ENCODE data around the gene GK. TPM values are rescaled to one million over a fixed set of nuclear protein-coding genes. Genes with fewer than 3 reads are reported as not detected.

The GK gene
- total and polyA plus RNA-seq, 9 of the 15 experiments (the other 6 are each of a cell fraction or from before 2014, with no cell fraction given), result 8.0 to 15.7 (median 12.4) TPM

- Histone ChIP-seq H2AFZ (ENCODE audit: low read depth, low read length) (no peak overlapping the region), H4K20me1 (replicated peaks; ENCODE audit: control insufficient read depth, insufficient read depth, low read length) (no peaks in the 10 kb centered on the region), H3K4me1 (replicated peaks in 1 of 2; ENCODE audit: control insufficient read depth in 2 of 2, insufficient read depth in 2 of 2, low read length in 2 of 2) (no peaks in the 10 kb centered on the region), H3K27ac (ENCODE audit: extremely low read depth, low read depth, low read length) (no peak overlapping the region), H3K27me3 (ENCODE audit: control insufficient read depth in 2 of 2, insufficient read depth in 2 of 2, low read length in 2 of 2) (no peaks in the 10 kb centered on the region), H3K79me2 (ENCODE audit: control insufficient read depth, insufficient read depth, low read length) (no peaks in the 10 kb centered on the region), H3K36me3 (ENCODE audit: control insufficient read depth, insufficient read depth, low read length) (peaks cover 3% of the 10 kb centered on the region; the same call in 1 of the 3 replicates), H3K4me3 (no peak overlapping the region), H3K9ac (ENCODE audit: insufficient read depth in 1 of 2, low read depth in 2 of 2, low read length in 2 of 2) (no peak overlapping the region), H3K9me1 (ENCODE audit: control insufficient read depth, insufficient read depth, low read length) (no peaks in the 10 kb centered on the region), H3K9me3 (replicated peaks; ENCODE audit: control insufficient read depth, insufficient read depth, low read depth, low read length) (no peaks in the 10 kb centered on the region), H3K4me2 (ENCODE audit: insufficient read depth, low read length) (no peak overlapping the region)
- no peak for DNase-seq (ENCODE audit: extremely low read depth in 1 of 4, low spot score in 3 of 4)
- in situ Hi-C loops (cut with MboI), result no loop called here
- ChIA-PET POLR2A (no interaction called here), CTCF (ENCODE audit: low intra/inter-chr PET ratio) (no interaction called here)
- ATAC-seq, result no peak
- intact Hi-C loops (cut with micrococcal nuclease), result no loop called here
- no peak for FAIRE-seq
- 64% methylated on average over 2 of the region's 2 CpGs for WGBS (ENCODE audit: insufficient coverage, low coverage, missing lambda C conversion rate)
- BruUV-seq (replicated peaks), result no TSS peak
- TF ChIP-seq ZBTB33 (CRISPR knock-in tag; IDR thresholded peaks at IDR 0.05) (no peak), ZSCAN29 (IDR thresholded peaks at IDR 0.05) (no peak), DIDO1 (tag; IDR thresholded peaks at IDR 0.05; ENCODE audit: low read depth) (no peak), FOXM1 (IDR thresholded peaks at IDR 0.05; ENCODE audit: low read depth) (no peak), FOXM1 (CRISPR knock-in tag; IDR thresholded peaks at IDR 0.05; ENCODE audit: low read depth) (no peak), CHD4 (IDR thresholded peaks at IDR 0.05; ENCODE audit: insufficient read depth, insufficient replicate concordance, low read depth, low read length, poor library complexity, severe bottlenecking) (no peak), ZNF695 (CRISPR knock-in tag; IDR thresholded peaks at IDR 0.05) (no peak)
- TF ChIP-seq, protein P1, sequence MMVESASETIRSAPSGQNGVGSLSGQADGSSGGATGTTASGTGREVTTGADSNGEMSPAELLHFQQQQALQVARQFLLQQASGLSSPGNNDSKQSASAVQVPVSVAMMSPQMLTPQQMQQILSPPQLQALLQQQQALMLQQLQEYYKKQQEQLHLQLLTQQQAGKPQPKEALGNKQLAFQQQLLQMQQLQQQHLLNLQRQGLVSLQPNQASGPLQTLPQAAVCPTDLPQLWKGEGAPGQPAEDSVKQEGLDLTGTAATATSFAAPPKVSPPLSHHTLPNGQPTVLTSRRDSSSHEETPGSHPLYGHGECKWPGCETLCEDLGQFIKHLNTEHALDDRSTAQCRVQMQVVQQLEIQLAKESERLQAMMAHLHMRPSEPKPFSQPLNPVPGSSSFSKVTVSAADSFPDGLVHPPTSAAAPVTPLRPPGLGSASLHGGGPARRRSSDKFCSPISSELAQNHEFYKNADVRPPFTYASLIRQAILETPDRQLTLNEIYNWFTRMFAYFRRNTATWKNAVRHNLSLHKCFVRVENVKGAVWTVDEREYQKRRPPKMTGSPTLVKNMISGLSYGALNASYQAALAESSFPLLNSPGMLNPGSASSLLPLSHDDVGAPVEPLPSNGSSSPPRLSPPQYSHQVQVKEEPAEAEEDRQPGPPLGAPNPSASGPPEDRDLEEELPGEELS (CRISPR knock-in tag; IDR thresholded peaks at IDR 0.05; ENCODE audit: borderline replicate concordance), result no peak
Observed at GRCh38 chrX:30666094-30666493, 12.9 kb downstream of the GK start.

Measured in K562 (cell line).